ENCODE measurements around the gene RAD50.
A peak's percentile ranks its signal among the peaks of the same experiment; 100 is the strongest.
"Not testable (repeated sequence)": the region's sequence is repeated elsewhere in the genome, so short reads cannot be mapped to it uniquely, and the experiment has no call there.

RAD50 gene

DNA sequence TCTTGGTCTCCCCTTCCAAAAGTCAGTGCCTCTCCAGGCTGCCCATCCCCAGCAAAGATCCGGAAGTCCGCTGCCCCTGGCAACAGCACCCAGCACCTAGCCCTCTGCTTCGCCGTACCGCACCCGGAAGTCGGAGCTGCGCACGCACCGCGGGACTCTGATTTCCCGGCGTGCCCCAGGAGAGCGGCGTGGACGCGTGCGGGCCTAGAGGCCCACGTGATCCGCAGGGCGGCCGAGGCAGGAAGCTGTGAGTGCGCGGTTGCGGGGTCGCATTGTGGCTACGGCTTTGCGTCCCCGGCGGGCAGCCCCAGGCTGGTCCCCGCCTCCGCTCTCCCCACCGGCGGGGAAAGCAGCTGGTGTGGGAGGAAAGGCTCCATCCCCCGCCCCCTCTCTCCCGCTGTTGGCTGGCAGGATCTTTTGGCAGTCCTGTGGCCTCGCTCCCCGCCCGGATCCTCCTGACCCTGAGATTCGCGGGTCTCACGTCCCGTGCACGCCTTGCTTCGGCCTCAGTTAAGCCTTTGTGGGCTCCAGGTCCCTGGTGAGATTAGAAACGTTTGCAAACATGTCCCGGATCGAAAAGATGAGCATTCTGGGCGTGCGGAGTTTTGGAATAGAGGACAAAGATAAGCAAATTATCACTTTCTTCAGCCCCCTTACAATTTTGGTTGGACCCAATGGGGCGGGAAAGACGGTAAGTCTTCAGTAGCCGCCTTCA, at the start of gene RAD50:
Gene RAD50 (plus strand): TSS at position 215 of the 715 bp plus-strand sequence. CDS start 348 bp downstream, at position 563.
- DNase-seq: peak; percentile 74 to 90

DNA sequence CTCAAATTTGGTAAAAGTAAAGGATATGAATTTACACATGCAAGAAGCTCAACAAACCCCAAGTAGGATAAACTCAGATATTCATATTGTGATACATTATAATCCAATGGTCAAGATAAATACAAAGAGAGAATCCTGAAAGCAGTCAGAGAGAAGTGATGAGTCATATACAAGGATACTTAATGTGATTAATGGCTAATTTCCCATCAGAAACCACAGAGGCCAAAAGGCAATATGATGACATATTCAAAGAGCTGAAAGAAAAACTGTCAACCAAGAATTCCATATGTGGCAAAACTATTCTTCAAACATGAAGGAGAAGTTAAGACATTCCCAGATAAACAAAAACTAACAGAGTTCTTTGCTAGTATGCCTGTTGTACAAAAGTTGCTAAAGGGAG, 46.7 kb upstream of the RAD50 start:
- no peak for DNase-seq

DNA sequence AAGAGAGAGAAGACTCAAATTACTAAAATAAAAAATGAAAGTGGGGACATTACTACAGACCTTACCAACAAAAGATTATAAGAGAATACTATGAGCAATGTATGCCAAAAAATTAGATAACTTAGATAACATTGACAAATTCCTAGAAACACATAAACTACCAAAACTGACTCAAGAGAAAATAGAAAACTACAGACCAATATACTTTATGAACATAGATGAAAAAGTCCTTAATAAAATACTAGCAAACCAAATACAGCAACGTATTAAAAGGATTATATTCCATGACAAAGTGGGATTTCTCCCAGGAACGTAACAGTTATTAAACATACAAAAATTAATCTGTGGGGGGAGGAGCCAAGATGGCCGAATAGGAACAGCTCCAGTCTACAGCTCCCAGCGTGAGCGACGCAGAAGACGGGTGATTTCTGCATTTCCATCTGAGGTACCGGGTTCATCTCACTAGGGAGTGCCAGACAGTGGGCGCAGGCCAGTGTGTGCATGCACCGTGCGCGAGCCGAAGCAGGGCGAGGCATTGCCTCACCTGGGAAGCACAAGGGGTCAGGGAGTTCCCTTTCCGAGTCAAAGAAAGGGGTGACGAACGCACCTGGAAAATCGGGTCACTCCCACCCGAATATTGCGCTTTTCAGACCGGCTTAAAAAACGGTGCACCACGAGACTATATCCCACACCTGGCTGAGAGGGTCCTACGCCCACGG, 43.0 kb upstream of the RAD50 start:
- not testable (repeated sequence) for DNase-seq

- DNase-seq: not testable (repeated sequence)
Observed at GRCh38 chr5:132522067-132522466, 34.7 kb upstream of the RAD50 start.

DNA sequence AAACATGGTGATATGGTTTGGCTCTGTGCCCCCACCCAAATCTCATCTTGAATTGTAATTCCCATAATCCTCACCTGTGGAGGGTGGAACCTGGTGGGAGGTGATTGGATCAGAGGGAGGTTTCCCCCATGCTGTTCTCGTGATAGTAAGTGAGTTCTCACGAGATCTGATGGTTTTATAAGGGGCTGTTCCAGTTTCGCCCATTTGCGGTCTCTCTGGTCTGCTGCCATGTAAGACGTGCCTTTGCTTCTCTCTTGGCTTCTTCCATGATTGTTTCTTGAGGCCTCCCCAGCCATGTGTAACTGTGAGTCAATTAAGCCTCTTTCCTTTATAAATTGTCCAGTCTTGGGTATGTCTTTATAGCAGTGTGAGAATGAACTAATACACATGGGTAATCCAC, 31.9 kb upstream of the RAD50 start:
- not testable (repeated sequence) for DNase-seq

DNA sequence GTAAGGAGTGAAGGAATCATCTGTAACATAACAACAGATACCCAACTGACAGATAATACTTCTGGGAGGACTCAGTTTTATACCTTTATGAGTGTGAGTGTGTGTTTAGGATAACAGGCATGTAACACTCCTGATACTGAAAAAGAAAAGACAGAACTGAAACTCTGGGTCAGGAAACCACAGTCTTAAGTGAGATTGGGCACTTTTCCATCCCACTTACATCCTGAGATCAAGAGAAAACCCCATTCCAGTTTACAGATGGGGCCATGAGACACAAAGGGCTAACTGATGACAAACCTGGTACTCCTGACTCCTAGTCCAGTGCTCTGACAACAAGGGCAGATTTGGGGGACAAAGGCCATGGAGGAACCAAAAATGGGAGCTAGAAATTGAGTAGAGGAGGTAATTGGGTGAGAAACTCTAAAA, 31.5 kb upstream of the RAD50 start:
- DNase-seq: no peak

GRCh38 chr5:132526290-132526973, 30.3 kb upstream of the RAD50 start:
- peak; percentile 30 to 65 for DNase-seq

GRCh38 chr5:132526974-132527564, 29.7 kb upstream of the RAD50 start:
- DNase-seq: no peak

DNA sequence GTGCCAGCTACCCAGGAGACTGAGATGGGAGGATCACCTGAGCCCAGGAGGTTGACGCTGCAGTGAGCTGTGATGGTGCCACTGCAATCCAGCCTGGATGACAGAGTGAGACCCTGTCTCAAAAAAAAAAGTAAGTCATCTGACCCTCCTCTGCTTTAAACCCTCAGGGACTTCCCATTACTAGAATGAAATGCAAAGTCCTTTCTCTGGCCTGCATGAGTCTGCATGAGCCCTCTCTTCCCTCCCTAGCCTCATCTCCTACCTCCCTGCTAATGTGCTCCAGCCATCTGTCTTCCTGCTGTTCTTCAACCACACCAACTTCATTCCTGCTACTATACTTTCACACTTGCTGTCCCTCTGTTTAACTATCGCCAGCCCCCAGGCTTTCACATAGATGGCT, 28.8 kb upstream of the RAD50 start:
- DNase-seq: no peak

GRCh38 chr5:132528866-132529634, 27.7 kb upstream of the RAD50 start:
- no peak for DNase-seq

DNA sequence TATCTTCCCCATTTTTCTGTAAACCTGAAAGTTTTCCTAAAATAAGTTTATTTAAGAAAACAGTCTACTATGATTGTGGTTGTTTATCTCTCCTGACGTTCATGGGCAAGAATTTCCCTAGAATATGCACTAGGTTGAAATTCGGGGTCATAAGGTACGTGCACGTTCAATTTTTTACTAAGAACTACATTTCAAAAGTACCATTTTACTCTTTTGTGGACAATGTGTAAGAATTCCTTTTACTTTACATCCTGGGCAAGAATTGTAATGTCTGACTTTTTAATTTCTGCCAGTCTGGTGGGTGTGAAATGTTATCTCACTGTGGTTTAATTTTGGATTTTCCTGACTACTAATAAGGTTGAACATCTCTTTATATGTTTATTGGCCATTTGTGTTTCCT, 25.8 kb upstream of the RAD50 start:
- no peak for DNase-seq

DNA sequence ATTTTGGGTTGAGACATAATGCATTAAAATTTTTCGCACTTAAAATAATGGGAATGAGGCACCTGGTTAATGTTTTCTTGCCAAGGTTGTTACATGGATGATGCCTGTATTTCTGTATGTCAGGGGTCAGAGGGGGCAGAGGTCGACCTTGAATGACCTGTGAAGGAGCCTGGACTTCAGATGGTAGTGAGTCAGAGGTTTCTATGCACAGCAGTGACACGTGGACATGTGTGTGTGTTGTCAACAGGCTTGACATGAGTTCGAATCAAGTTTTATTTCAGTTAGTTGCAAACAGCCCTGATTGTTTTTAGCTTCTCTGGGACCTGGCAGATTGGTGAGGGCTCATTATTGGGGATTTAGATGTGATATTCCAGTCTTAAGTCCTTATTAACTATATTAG, 17.1 kb upstream of the RAD50 start:
- DNase-seq: no peak

DNA sequence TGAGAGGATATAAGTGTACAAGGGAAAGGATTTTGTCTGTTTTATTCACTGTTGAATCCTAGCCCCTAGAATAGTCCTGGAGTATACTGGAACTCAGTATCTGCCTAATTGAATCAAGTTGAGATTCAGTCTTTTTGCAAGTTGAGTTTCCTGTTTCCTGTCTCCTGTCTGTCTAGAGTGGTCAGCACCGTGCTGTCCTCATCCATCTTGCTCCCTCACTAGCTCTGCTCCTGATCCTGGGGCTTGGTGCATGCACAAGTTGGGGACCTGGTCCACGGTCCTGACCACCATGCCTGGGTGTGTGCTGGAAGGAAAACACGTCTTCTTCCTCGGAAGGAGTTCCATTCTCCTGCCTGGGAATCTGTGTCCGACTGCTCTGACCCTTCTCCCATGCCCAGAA, 16.6 kb upstream of the RAD50 start:
- no peak for DNase-seq

GRCh38 chr5:132540764-132541163, 16.0 kb upstream of the RAD50 start:
- no peak for DNase-seq

- no peak for DNase-seq
Observed at GRCh38 chr5:132543472-132544201, 13.1 kb upstream of the RAD50 start, which contains the start of gene IL5. TSS of gene IL5 (minus strand) at chr5:132543522. CDS start at chr5:132543478, 44 bp downstream.

GRCh38 chr5:132546108-132546507, 10.7 kb upstream of the RAD50 start:
- no peak for DNase-seq

- DNase-seq: no peak
Observed at GRCh38 chr5:132547269-132547668, 9.5 kb upstream of the RAD50 start.

DNA sequence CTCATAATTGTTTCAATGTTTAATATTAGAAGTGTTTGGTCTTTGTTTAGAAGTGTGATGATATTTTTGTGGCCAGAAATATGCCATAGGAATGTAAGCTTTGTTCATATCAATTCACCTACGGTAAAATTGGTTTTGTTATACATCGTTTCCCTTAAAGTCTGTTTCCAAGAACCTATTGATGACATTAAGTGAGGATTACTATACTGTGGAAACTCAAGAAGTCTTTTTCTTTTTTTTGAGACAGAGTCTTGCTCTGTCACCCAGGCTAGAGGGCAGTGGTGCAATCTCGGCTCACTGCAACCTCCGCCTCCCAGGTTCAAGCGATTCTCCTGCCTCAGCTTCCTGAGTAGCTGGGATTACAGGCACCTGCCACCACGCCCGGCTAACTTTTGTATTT, 7.9 kb upstream of the RAD50 start:
- DNase-seq: not testable (repeated sequence)

DNA sequence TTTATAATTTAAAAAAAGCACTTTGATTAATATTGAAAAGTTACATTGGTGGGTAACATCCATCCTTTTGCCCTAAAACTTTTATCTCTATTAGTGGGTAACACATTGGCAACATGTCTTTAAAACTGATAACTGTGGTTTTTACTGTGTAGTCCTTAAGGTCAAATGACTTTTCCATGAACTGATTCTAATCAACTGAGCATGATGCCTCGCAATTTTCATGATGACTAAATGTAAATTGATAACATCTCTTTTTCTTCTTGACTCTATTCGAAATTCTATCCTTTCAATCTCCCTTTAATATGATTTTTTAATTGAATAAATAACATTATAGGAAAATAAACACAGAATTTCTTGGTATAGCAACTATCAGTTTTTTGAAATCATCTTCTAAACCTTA, 7.2 kb upstream of the RAD50 start:
- DNase-seq: no peak

DNA sequence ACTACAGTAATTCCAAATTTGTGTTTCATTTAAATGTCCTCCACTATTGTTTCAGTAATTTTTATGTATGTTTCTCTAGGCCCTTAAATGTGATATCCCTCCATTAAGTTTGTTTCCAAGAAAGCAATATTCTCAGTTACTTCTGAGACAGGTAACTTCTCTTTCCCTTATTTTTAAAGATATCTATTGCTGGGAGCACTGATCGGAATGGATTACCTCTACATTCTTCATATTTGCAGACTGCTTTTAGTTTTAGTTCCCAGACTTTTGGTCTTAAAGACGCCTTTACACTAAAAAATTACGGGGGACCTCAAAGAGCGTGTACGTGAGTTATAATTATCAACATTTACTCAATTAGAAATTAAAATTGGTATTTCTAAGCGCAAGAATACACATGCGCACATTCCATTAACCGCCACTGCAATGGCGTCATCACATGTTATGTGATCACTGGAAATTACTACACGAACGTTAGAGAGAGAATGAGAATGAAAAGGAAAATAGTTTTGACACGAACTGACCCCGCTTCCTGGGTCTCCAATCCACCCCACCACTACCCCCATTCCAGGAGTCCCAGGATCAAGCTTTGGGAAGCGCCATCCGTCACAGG, 519 bp upstream of the RAD50 start:
- DNase-seq: no peak

- no peak for DNase-seq
Observed at GRCh38 chr5:132557478-132558172, 848 bp downstream of the RAD50 start.
